GDM1 (cell line): ENCODE results near the gene DTNBP1.

Experiments
- DNase-seq: peaks from one replicate; lab custom pipeline; 2025; lab: John Stamatoyannopoulos, UW

DTNBP1 gene

DNA sequence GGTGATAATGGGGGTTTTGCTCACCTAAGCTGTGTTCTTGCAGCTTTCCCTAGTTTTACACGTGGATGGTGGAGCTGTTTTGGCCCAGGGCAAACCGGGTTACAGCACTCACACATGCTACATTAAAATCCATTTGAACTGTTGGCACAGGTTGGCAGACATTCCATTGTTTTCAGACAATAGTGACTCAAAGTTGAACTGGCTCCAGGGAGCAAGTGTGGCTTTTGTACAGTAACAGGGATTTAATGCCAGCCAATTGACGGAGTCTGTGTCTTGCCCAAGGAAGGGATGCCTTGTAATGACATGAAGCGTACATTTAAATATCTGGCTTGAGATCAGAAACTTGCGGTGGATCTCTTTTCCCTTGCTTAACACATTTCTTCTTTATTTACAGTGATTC is 183.1 kb downstream of the DTNBP1 start:
- DNase-seq, result no peak

DNA sequence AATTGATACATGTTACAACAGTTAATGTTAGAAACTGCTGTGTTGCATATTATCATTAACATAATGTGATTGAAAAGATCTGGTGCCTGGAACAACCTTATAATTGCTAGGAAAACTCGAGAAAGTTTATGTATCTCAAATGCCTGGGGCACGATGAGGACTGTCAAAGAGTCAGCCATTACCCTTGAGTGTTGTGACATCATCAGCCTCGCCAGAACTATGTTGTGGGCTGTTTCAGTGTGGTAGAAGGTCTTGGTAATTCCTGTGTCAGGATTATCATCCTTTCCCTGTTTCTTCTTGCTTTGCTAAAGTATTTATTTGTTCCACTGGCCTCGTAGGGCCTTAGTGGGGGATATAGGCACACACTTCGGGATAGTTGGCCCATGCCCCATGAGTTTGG is 185.1 kb downstream of the DTNBP1 start:
- DNase-seq, result no peak

- no peak for DNase-seq
These were observed 186.0 kb downstream of the DTNBP1 start for GRCh38 chr6:15476631-15477380.

DNA sequence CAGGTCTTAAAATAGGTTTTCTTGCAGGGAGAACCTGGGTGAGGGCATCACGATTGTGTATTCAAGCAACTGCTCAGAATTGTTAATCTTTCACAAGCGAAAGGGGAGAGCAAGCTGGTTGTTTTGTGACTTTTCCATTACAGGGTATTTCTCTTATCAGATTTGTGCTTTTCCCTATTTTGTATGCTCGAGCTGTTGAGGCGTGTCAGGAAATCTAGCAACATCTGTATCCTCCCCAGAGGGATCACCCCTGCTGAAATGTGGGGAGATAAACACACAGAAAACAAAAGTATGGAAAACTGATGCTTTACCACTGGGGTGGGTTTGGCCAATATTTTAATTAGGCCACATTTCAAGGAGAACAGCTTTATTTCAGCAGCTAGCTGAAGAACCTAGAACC is 187.0 kb downstream of the DTNBP1 start:
- no peak for DNase-seq

GRCh38 chr6:15475261-15475660 is 187.6 kb downstream of the DTNBP1 start:
- no peak for DNase-seq

GRCh38 chr6:15474196-15474595 is 188.6 kb downstream of the DTNBP1 start:
- DNase-seq, result no peak

DNA sequence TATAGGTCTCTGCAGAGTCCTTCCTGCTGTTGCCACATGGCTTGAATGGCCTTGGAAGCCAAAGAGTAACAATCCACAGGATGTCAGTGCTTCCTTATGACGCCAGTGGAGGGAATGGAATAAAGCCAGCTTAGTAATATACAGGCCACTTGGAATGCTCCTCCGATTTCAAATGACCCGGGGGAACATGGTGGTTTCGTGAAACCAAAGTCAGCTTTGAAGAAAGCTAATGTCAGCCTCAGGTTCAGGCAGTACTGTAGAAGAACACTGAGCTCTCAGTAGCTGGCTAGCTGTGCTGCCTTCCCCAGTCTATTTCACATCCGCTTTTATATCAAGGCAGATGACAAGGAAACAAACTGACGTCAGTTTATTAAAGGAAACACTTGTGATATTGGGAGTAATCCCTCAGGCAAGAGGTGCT is 189.1 kb downstream of the DTNBP1 start:
- no peak for DNase-seq

GRCh38 chr6:15473174-15473573 is 189.7 kb downstream of the DTNBP1 start:
- no peak for DNase-seq
